Ramos (cell line): ENCODE measurements around the gene HOXC6.

Source experiments
- in situ Hi-C: fragments of 300-500 bp; cut with MboI; formaldehyde crosslinking; loops from one replicate; pipeline ENCODE4 v1.14.3; 2022; ENCODE audit warnings: low sequenced_read_pairs; ENCODE audit not compliant: unreplicated experiment

HOXC6 gene

GRCh38 chr12:53999559-54000115 is 28.6 kb upstream of the HOXC6 start:
- in situ Hi-C loops = loop anchor here (10.0 to 25.0 kb wide), 2 partner anchors 205 to 363 kb away; partner anchors contain the start of gene GPR84

DNA sequence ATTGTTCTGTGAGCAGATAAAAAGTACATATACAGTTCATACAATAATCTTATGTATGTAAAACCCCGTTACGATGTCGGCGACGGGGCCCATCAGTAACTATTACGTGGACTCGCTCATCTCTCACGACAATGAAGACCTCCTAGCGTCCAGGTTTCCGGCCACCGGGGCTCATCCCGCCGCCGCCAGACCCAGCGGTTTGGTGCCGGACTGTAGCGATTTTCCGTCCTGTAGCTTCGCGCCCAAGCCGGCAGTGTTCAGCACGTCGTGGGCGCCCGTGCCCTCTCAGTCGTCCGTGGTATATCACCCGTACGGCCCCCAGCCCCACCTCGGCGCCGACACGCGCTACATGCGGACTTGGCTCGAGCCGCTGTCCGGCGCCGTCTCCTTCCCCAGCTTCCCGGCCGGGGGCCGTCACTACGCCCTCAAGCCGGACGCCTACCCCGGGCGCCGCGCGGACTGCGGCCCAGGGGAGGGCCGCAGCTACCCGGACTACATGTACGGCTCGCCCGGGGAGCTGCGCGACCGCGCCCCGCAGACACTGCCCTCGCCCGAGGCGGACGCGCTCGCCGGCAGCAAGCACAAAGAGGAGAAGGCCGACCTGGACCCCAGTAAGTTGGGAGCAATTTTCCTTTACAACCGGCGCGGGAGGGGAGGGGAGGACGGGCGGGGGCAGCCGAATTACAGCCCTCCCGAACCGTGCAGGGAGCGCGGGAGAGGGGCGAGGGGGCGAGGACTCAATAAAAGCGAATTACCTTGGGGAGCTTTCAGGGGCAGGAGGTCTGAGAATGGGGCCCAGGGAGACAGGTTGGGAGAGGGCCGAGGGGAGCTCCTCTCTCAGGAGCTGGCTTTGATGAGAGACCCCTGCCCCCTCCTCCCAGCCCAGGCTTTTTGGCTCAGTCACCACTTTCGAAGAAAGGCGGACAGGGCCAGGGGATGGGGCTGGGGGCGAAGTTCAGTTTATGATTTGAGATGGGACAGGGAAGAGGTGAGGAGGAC is 27.8 kb upstream of the HOXC6 start, which contains the start of gene HOXC9:
Gene HOXC9 (plus strand): TSS at position 46 of the 999 bp plus-strand sequence. CDS start 28 bp downstream, at position 74.
- in situ Hi-C loops = no loop called here

- in situ Hi-C loops = no loop called here
These were observed 26.7 kb upstream of the HOXC6 start for GRCh38 chr12:54001283-54002187.

DNA sequence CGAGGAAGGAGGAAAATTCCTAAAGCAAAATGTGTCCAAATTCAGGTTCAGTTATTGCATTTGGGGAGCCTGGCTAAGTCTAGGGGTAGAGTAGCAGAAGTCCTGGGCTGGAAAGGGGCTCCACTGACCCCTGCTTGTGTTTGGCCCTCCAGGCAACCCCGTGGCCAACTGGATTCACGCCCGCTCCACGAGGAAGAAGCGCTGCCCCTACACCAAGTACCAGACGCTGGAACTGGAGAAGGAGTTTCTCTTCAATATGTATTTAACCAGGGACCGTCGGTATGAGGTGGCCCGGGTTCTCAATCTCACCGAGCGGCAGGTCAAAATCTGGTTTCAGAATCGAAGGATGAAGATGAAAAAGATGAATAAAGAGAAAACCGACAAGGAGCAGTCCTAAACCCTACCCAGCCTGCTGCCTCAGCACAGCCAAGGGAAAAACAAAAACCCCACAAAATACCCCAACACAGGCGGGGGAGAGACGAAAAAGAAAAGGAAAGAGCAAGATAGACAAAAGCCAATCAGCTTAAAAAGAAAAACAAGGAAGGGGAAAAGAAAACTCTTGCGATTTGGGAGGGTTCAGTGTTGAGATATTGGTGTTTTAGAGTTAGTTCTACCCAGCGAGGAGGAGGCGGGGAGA is 25.8 kb upstream of the HOXC6 start:
- in situ Hi-C loops = no loop called here

GRCh38 chr12:54002915-54003389 is 25.3 kb upstream of the HOXC6 start:
- in situ Hi-C loops = no loop called here

DNA sequence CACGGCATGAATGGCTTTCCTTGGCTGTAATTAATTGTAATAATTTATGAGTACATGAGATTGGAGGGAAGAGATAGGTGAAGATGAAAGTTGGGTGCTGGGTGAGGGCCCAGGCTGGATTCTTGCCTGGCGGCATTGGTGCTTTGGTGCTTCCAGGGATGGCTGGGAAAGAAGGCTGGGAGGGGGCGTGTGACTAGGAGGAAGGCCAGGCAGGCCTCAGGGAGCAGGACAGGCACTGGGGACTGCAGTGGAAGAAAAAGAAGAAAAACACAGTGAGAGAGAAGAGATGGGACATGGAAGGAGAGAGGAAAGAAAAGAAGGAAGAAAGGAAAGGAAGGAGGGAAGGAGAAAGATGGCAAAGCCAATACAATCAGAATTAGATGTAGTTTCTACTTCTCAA is 24.6 kb upstream of the HOXC6 start:
- in situ Hi-C loops = no loop called here

DNA sequence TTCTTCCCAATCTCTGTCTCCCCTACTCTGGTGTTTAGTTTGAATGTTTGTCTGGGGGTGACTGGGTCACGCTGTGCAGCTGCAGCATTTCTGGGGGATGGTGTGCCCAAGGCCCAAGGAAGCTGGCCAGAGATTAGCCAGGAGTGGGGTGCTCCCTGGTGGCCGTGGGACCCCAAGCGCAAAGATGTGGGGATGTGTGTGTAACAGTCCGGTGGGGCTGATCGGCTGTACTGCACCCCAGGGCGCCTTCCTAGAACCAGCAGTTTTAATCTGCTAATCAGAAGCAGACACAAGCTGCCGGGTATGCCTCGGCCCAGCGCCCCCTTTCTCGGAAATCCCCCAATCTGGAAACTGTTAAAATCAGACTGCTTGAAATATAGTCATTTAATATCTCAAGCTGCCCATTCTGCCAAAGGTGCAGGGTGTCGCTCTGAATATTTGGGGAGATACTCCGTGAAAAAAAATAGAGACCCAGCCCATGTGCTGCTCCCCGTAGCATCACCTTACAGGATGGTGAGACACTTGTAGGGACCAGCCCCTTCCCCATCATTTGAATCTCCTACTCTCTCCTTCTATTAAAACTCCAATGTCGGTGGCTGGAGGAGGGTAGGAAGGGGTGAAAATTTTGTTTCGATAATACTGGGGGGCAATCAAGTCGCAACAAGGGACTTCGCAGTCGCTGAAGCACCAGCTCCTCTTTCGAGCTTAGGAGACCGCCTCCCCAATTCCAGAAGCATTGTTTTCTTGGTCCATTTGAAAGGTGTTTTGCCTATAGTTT is 24.0 kb upstream of the HOXC6 start:
- in situ Hi-C loops = no loop called here

DNA sequence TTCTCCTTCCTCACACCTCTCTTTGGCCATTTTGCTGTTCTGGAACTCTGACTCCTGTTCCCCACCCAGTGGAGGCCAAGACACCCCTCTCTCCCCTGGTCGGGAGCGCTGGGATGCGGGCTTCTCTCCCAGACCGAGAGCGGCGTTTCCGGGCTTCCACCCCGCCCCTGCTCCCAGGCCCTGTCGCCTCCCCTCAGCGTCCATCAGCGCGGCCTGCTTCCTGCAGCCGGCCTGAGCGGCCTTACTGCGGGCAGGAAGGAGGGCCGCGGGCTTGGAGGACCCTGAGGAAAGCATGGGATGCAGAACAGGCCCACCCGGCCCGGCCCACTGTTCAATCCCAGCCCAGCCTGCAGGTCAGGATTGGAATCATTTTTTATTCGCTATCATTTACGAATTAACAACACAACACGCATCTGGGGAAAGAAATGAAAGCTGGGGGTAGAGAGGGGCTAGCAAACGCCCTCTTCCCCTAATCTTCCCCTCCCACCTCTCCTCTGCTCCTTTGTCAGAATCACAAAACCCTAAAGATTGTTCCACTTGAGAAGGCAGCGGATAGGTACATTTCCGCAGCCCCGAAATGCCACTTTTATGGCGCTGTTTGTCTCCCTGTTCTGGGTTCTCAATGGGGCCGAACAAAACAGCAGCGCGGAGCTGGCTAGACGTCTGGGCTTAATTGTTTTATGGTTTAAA is 23.3 kb upstream of the HOXC6 start:
- in situ Hi-C loops = no loop called here

GRCh38 chr12:54005531-54005852 is 22.7 kb upstream of the HOXC6 start:
- in situ Hi-C loops = no loop called here

DNA sequence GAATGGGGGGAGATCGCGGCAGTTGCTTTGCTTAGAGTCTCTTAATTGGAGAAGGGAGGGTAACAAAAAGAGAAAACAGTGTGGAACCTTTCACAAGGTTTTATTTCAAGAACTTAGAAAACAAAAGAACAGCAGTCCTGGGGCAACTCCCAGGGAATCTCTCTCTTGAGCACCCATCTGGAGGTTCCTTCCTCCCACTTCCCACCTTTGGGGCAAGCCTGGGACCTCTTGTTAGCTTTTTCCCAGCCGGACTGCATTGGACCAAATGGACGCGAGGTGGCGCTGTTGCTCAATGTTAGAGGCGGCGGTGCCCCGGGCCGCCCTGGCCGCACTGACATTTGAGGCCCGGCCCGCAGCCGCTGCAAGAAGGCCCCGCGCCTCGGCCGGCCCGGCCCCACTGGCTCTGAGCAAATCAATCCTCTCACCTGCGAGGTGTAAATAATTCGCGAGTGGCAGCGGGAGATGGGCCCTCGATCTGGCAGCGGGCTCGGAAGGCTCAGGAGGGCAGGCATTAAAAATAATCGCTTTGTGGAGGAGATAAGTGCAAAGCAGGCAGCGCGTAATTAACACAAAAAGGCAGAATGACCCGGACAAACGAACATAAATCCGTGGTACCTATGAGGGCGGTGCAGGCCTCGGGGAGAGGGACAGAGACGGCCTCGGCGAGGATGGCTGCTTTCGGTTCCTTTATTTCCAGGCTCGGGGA is 22.2 kb upstream of the HOXC6 start:
- in situ Hi-C loops = no loop called here

- in situ Hi-C loops = no loop called here
These were observed 21.6 kb upstream of the HOXC6 start for GRCh38 chr12:54006559-54007220.

DNA sequence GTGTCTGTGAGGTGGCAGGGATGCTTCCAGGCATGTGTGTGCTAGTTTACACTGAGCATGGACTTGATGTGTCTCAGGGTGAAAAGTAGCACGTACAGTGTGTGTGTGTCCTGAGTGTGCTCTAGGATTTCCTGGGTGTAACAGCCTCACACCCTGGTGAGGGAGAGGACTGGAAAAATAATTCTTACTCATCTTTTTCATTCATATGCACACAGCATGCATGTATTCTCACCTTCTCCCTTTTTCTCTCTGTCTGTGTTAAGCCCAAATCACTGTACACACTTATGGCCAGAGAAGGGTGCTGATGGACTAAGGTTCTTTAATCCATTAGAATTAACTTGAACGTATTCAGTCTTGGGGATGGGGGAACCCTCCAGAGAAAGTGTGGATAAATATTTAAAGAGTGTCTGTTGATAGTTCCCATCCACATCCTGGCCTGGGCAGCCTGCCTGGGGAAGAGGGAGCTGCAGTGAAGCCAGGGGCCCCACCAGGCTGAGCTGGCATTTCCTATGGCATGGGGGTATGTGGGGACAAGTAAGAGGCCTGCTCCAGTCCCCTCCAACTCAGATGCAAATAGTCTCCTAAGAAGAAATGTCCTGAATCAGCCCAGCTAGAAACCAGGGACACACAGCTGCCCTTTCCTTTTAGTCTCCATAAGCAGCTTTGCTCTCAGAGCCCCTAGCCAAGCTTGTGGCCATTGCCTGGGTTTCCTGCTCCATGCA is 20.5 kb upstream of the HOXC6 start:
- in situ Hi-C loops = no loop called here

DNA sequence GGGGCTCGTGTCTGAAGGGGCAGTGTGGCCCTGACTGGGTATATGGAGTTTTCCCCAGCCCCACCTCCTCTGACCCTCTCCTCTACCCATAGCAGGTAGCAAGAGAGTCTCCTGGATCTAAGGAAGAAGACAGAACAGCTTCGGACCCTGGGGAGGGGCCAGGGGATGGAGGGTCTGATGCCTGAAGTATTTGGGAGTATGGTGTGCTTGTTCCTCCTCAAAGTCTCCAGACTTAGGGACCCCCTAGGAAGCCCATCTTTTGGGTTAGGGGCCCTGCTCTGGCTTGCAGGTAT is 20.0 kb upstream of the HOXC6 start:
- in situ Hi-C loops = no loop called here

GRCh38 chr12:54009171-54010052 is 18.8 kb upstream of the HOXC6 start:
- in situ Hi-C loops = no loop called here

DNA sequence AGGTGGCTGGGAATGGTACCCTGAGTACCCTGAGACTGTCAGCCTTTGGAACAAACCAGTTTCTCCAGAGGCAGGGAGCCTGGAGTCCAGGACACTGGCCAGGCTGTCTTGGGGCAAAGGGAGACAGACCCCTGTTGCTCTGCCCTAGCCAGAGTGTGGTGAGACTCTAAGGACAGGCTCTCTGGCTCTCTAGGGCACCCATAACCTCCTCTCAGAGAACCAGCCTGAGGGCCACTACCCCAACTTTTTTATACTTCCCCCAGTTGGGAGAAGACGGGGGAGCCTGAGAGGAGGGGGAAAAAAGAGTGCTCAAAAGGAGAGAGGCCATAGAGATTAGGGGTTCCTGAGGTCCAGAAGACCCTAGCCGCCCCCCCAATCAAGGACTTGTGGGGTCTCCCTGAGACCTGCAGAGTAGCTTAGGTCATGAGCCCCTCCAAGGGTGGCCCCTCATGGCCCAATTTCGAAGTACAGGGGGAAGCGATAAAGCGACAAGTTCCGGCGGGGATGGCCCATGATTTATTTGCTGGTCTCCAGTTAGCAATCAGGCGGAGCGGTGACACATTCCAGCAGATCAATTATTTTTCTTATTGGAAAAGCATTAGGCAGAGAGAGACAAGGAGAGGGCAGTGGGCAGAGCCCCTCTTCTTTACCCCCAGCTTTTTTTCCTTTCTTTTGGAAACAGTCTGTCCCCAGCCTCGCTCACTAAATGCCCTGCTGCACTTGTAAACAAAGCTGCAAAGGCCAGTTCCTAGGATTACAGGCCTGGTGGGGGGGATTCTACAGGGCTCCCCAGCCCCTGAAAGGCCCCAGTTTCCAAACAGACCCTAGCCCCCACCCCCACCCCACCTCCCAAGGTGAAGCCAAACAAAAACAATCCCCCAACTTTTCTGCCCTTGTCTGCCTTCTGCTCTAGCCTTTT is 17.9 kb upstream of the HOXC6 start:
- in situ Hi-C loops = no loop called here
